ENCODE data around the gene SRD5A3. TPM values are rescaled to one million over a fixed set of nuclear protein-coding genes. Genes with fewer than 3 reads are reported as not detected.

The SRD5A3 gene
- total RNA-seq, 4 donors from 2014 or later, result 3.0 to 7.9 (median 5.2) TPM

DNA sequence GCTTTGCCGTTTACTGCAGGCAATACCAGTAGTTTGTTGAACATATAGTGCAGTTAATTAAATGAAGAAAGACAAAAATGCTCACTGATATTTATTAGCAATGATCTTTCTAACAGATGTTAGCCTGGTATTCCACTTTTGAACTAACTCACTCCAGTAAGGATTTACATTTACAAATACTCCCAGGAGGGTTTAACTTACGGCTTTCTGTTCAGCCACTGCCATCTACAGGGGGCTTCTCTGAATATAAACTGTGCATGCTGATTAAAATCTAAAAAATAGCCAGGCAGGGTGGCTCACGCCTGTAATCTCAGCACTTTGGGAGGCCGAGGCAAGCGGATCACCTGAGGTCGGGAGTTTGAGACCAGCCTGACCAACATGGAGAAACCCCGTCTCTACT, 2.2 kb upstream of the SRD5A3 start:
- WGBS, result 92% methylated on average over 7 of the region's 7 CpGs
- Histone ChIP-seq H3K27ac (replicated peaks in 1 of 4) (no peak overlapping the region), H3K4me3 (no peak overlapping the region), H3K36me3 (no peaks in the 10 kb centered on the region), H3K9me3 (no peaks in the 10 kb centered on the region), H3K27me3 (no peaks in the 10 kb centered on the region), H3K4me1 (peaks cover 19 to 34% (median 28%) of the 10 kb centered on the region in 4 donors)
- DNase-seq (ENCODE audit: extremely low spot score), result no peak
- no peak for TF ChIP-seq POLR2AphosphoS5 (IDR thresholded peaks at IDR 0.05)
- TF ChIP-seq, protein P1, sequence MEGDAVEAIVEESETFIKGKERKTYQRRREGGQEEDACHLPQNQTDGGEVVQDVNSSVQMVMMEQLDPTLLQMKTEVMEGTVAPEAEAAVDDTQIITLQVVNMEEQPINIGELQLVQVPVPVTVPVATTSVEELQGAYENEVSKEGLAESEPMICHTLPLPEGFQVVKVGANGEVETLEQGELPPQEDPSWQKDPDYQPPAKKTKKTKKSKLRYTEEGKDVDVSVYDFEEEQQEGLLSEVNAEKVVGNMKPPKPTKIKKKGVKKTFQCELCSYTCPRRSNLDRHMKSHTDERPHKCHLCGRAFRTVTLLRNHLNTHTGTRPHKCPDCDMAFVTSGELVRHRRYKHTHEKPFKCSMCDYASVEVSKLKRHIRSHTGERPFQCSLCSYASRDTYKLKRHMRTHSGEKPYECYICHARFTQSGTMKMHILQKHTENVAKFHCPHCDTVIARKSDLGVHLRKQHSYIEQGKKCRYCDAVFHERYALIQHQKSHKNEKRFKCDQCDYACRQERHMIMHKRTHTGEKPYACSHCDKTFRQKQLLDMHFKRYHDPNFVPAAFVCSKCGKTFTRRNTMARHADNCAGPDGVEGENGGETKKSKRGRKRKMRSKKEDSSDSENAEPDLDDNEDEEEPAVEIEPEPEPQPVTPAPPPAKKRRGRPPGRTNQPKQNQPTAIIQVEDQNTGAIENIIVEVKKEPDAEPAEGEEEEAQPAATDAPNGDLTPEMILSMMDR (IDR thresholded peaks at IDR 0.05), result no peak
- TF ChIP-seq EP300 (IDR thresholded peaks at IDR 0.05), result no peak
- intact Hi-C loops (cut with DNase I), result loop anchor here (10.0 kb wide), 1 partner anchor 91 kb away; no protein-coding TSS in a partner anchor

- Histone ChIP-seq H3K27me3 (no peaks in the 10 kb centered on the region), H3K4me1 (peaks cover 19 to 37% (median 29%) of the 10 kb centered on the region in 4 donors), H3K36me3 (no peaks in the 10 kb centered on the region), H3K4me3 (no peak overlapping the region), H3K9me3 (no peaks in the 10 kb centered on the region), H3K27ac (replicated peaks in 1 of 4) (peak overlapping the region in 1 of 4 donors; percentile 97)
- DNase-seq (ENCODE audit: extremely low spot score), result no peak
- WGBS, result 94% methylated on average over 3 of the region's 3 CpGs
- intact Hi-C loops (cut with DNase I), result loop anchor here (5.0 to 10.0 kb wide), 3 partner anchors 90 to 522 kb away; partner anchors contain the start of gene CLOCK
- TF ChIP-seq POLR2AphosphoS5 (IDR thresholded peaks at IDR 0.05) (no peak), POLR2A (IDR thresholded peaks at IDR 0.05; ENCODE audit: low read depth) (no peak), EP300 (IDR thresholded peaks at IDR 0.05) (no peak)
- TF ChIP-seq, protein P1 (IDR thresholded peaks at IDR 0.05), result no peak
Measured at GRCh38 chr4:55345054-55345453, 988 bp upstream of the SRD5A3 start.

DNA sequence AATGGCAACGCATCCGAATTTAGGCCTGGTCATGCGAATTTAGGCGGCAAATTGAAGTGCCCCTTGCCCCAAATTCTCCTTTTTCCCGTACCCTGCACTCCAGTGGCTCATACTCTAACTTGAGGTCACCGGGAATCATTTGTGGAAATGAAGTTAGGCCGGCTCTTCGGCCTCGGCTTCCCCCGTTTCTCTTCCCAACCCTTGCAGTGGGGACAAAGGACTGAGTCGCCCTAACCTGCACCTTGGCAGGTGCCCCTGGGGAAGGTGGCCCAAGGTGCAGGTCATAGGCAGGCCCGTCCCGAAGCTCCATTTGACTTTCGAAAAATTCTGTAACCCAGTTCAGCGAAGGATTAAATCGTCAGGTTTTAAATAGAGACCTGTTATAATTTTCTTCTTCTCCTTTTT, 811 bp downstream of the SRD5A3 start:
- Histone ChIP-seq H3K4me1 (peaks cover 19 to 37% (median 29%) of the 10 kb centered on the region in 4 donors), H3K4me3 (peak overlapping the region; percentile 70 to 84 (median 78)), H3K27me3 (no peaks in the 10 kb centered on the region), H3K36me3 (no peaks in the 10 kb centered on the region), H3K9me3 (no peaks in the 10 kb centered on the region), H3K27ac (replicated peaks in 1 of 4) (peak overlapping the region; percentile 93 to 98 (median 96))
- WGBS, result 49% methylated on average over 12 of the region's 16 CpGs
- no peak for DNase-seq (ENCODE audit: extremely low spot score)
- TF ChIP-seq, protein P1 (IDR thresholded peaks at IDR 0.05), result no peak
- no peak for TF ChIP-seq POLR2AphosphoS5 (IDR thresholded peaks at IDR 0.05)
- no peak for TF ChIP-seq EP300 (IDR thresholded peaks at IDR 0.05)
- no peak for TF ChIP-seq POLR2A (IDR thresholded peaks at IDR 0.05; ENCODE audit: low read depth)
- intact Hi-C loops (cut with DNase I), result loop anchor here (2.0 to 10.0 kb wide), 4 partner anchors 48 to 520 kb away; partner anchors contain the start of genes CLOCK and TMEM165

- H3K27ac ChIP-seq (replicated peaks in 1 of 4), result peak overlapping the region; percentile 93 to 98 (median 96)
Measured at GRCh38 chr4:55347610-55348228, 1.7 kb downstream of the SRD5A3 start.

More at GRCh38 chr4:55347610-55348228, 1.7 kb downstream of the SRD5A3 start:
- intact Hi-C loops (cut with DNase I), result loop anchor here (2.0 to 10.0 kb wide), 4 partner anchors 47 to 520 kb away; partner anchors contain the start of genes CLOCK and TMEM165
- no peak for TF ChIP-seq POLR2A (IDR thresholded peaks at IDR 0.05; ENCODE audit: low read depth)
- TF ChIP-seq POLR2AphosphoS5 (IDR thresholded peaks at IDR 0.05), result no peak
- TF ChIP-seq, protein P1 (IDR thresholded peaks at IDR 0.05), result no peak
- no peak for TF ChIP-seq EP300 (IDR thresholded peaks at IDR 0.05)
- Histone ChIP-seq H3K27me3 (no peaks in the 10 kb centered on the region), H3K36me3 (no peaks in the 10 kb centered on the region), H3K4me3 (no peak overlapping the region), H3K4me1 (peaks cover 19 to 37% (median 29%) of the 10 kb centered on the region in 4 donors), H3K9me3 (no peaks in the 10 kb centered on the region)
- 95% methylated on average over 3 of the region's 3 CpGs for WGBS
- DNase-seq (ENCODE audit: extremely low spot score), result no peak
